ENCODE data around the gene NRCAM.

GRCh38 chr7:108487646-108488045 lies 31.4 kb upstream of the NRCAM start:
- TF ChIP-seq POLR2A (IDR thresholded peaks at IDR 0.05): no peak
- TF ChIP-seq, protein P1, sequence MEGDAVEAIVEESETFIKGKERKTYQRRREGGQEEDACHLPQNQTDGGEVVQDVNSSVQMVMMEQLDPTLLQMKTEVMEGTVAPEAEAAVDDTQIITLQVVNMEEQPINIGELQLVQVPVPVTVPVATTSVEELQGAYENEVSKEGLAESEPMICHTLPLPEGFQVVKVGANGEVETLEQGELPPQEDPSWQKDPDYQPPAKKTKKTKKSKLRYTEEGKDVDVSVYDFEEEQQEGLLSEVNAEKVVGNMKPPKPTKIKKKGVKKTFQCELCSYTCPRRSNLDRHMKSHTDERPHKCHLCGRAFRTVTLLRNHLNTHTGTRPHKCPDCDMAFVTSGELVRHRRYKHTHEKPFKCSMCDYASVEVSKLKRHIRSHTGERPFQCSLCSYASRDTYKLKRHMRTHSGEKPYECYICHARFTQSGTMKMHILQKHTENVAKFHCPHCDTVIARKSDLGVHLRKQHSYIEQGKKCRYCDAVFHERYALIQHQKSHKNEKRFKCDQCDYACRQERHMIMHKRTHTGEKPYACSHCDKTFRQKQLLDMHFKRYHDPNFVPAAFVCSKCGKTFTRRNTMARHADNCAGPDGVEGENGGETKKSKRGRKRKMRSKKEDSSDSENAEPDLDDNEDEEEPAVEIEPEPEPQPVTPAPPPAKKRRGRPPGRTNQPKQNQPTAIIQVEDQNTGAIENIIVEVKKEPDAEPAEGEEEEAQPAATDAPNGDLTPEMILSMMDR (IDR thresholded peaks at IDR 0.05): no peak
